Testis (tissue), 3 donors: ENCODE results near the gene SH3BP4. TPM values are rescaled to one million over a fixed set of nuclear protein-coding genes. Genes with fewer than 3 reads are reported as not detected.

Experiments
- DNase-seq: peaks from one replicate; pipeline ENCODE4 v3.0.0-alpha.2; 2019
- H3K27ac ChIP-seq, 2 donors: fragments of 200-600 bp; sonication (generic); one replicate each; pipeline ENCODE4 v1.5.1; 2019
- H3K27me3 ChIP-seq: fragments of 200-600 bp; sonication (generic); one replicate; pipeline ENCODE4 v1.5.1; 2019
- H3K36me3 ChIP-seq: fragments of 200-600 bp; sonication (generic); one replicate; pipeline ENCODE4 v1.5.1; 2017; ENCODE audit warnings: low read depth; ENCODE audit errors: missing control alignments
- H3K4me1 ChIP-seq: fragments of 200-600 bp; sonication (generic); one replicate; pipeline ENCODE4 v1.5.1; 2019
- H3K4me3 ChIP-seq, 2 donors: fragments of 200-600 bp; sonication (generic); one replicate each; pipeline ENCODE4 v1.5.1; 2017 to 2019
- H3K9me3 ChIP-seq: fragments of 200-600 bp; sonication (generic); one replicate; pipeline ENCODE4 v1.5.1; 2017
- CTCF ChIP-seq, 3 experiments: fragments of 450-650 bp in 2 of 3; fragments of 200-600 bp in 1 of 3; sonication (generic) in 1 of 3; IDR thresholded peaks; one replicate each; pipeline ENCODE4 v1.5.1; 2016 to 2019; ENCODE audit warnings: antibody characterized with exemption in 3 of 3, mild to moderate bottlenecking in 2 of 3, moderate library complexity in 1 of 3
- POLR2A ChIP-seq: fragments of 450-650 bp; IDR thresholded peaks from one replicate; pipeline ENCODE4 v1.6.1; 2017; ENCODE audit warnings: antibody characterized with exemption, mild to moderate bottlenecking, moderate library complexity
- WGBS, 2 donors: methylation state at CpG; one replicate each; pipeline ENCODE4 v1.1.5; 2018; 5-methylcytosine and 5-hydroxymethylcytosine counted together
- intact Hi-C: fragments of 100-400 bp; cut with DNase I; formaldehyde crosslinking; loops from one replicate; pipeline ENCODE4 v1.15.1; 2023; ENCODE audit warnings: low total_unique reads
- polyA plus RNA-seq: library from polyadenylated mRNA; stranded (reverse); fragments of 350-450 nt; fragmentation: Illumina TruSeq; extraction: RNeasy Lipid Tissue Mini Kit (QIAGEN cat#74804); gene quantifications from one replicate; pipeline ENCODE4 v1.2.3, GENCODE V29; 2014; ENCODE audit warnings: low read depth, low replicate concordance; ENCODE audit not compliant: insufficient read depth
- total RNA-seq, 2 donors: library from RNA; depleted of rRNA; stranded (reverse); fragments of >200 nt; gene quantifications; one replicate each; pipeline ENCODE4 v1.2.3, GENCODE V29; 2016

Gene SH3BP4
- total and polyA plus RNA-seq, 3 donors from 2014 or later, result 33.3 to 88.5 (median 64.4) TPM

GRCh38 chr2:234931371-234931770 lies 20.4 kb upstream of the SH3BP4 start:
- Histone ChIP-seq H3K27ac (no peak overlapping the region), H3K9me3 (no peaks in the 10 kb centered on the region), H3K4me3 (no peak overlapping the region), H3K27me3 (no peaks in the 10 kb centered on the region), H3K36me3 (no peaks in the 10 kb centered on the region), H3K4me1 (no peaks in the 10 kb centered on the region)
- intact Hi-C loops, result no loop called here
- DNase-seq, result no peak
- 61 to 76% methylated on average over 2 of the region's 2 CpGs for WGBS, 2 donors
- TF ChIP-seq CTCF (IDR thresholded peaks at IDR 0.05) (no peak), POLR2A (no peak)

- Histone ChIP-seq H3K27me3 (no peaks in the 10 kb centered on the region), H3K4me1 (no peaks in the 10 kb centered on the region), H3K4me3 (no peak overlapping the region), H3K9me3 (no peaks in the 10 kb centered on the region), H3K27ac (no peak overlapping the region), H3K36me3 (no peaks in the 10 kb centered on the region)
- WGBS, 2 donors, result 74 to 78% methylated on average over 12 of the region's 12 CpGs
- DNase-seq, result no peak
- TF ChIP-seq CTCF (IDR thresholded peaks at IDR 0.05) (no peak), POLR2A (no peak)
- intact Hi-C loops, result no loop called here
Observed at GRCh38 chr2:234932591-234933168, 19.1 kb upstream of the SH3BP4 start.

GRCh38 chr2:234935311-234935710 lies 16.5 kb upstream of the SH3BP4 start:
- TF ChIP-seq POLR2A, result no peak
- TF ChIP-seq CTCF (IDR thresholded peaks at IDR 0.05), result no peak

GRCh38 chr2:234939576-234939975 lies 12.2 kb upstream of the SH3BP4 start:
- intact Hi-C loops, result no loop called here
- WGBS, 2 donors, result 79 to 93% methylated on average over 4 of the region's 4 CpGs
- TF ChIP-seq POLR2A (no peak), CTCF (IDR thresholded peaks at IDR 0.05) (no peak)
- Histone ChIP-seq H3K4me3 (no peak overlapping the region), H3K27ac (no peak overlapping the region), H3K36me3 (no peaks in the 10 kb centered on the region), H3K4me1 (no peaks in the 10 kb centered on the region), H3K9me3 (no peaks in the 10 kb centered on the region), H3K27me3 (no peaks in the 10 kb centered on the region)
- no peak for DNase-seq

More at GRCh38 chr2:234935311-234935710, 16.5 kb upstream of the SH3BP4 start:
- WGBS, 2 donors, result 78 to 91% methylated on average over 5 of the region's 5 CpGs
- no peak for DNase-seq
- no peaks in the 10 kb centered on the region for H3K36me3 ChIP-seq
- H3K4me1 ChIP-seq, result no peaks in the 10 kb centered on the region
- no peaks in the 10 kb centered on the region for H3K9me3 ChIP-seq
- no peaks in the 10 kb centered on the region for H3K27me3 ChIP-seq
- intact Hi-C loops, result no loop called here
- no peak overlapping the region for H3K4me3 ChIP-seq
- no peak overlapping the region for H3K27ac ChIP-seq

- DNase-seq, result no peak
- no peaks in the 10 kb centered on the region for H3K4me1 ChIP-seq
- intact Hi-C loops, result no loop called here
- no peaks in the 10 kb centered on the region for H3K27me3 ChIP-seq
- H3K4me3 ChIP-seq, result no peak overlapping the region
- 85 to 93% methylated on average over 5 of the region's 5 CpGs for WGBS, 2 donors
- H3K36me3 ChIP-seq, result no peaks in the 10 kb centered on the region
- no peak overlapping the region for H3K27ac ChIP-seq
- H3K9me3 ChIP-seq, result no peaks in the 10 kb centered on the region
- TF ChIP-seq CTCF (IDR thresholded peaks at IDR 0.05) (no peak), POLR2A (no peak)
Observed at GRCh38 chr2:234939996-234940395, 11.8 kb upstream of the SH3BP4 start.
